ENCODE results near the gene ZNF845.
"Not testable (repeated sequence)": the region's sequence is repeated elsewhere in the genome, so short reads cannot be mapped to it uniquely, and the experiment has no call there.

Gene ZNF845

GRCh38 chr19:53388168-53388567 is 54.6 kb downstream of the ZNF845 start:
- no peak for DNase-seq

GRCh38 chr19:53388904-53389303 is 55.4 kb downstream of the ZNF845 start:
- DNase-seq, result no peak

DNA sequence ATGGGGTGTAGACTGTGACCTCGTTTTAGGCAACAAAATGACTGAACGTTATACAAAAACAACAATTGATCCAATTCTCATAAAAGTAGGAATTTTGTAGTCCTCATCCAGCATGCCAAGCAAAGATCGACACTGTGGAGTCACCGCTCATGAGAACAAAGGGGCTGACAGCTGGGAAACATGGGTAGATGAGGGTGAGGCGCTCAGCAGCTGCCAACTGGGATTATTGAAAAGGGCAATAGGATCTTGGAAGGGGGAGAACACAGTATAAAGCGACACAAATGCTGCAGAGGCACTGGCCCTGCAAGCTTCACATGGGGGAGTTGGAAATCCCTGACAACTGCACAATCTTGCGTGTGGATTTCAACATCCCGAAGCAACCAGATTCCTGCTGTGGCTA is 56.0 kb downstream of the ZNF845 start:
- no peak for DNase-seq

GRCh38 chr19:53389978-53390377 is 56.4 kb downstream of the ZNF845 start:
- no peak for DNase-seq

DNA sequence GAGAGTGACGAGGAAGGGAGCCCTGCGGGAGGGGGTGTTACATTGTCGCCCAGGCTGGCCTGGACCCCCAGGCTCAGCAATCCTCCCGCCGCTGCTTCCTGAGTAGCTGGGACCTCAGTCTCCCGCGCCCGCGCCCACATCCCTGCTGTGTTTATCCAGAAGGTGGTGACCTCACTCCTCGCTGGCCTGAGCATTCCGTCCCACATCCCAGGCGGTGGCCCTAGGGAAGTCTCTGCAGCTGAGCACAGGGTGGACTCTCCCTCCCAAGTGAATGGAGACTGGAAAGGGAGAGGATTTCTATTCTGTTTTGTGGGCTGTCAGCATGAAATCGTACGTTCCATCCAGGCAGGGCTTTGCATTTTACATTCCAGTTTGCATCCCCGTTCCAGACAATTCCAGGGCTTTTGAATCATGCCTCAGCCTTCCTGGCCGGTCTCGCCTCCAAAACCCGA is 61.0 kb downstream of the ZNF845 start:
- no peak for DNase-seq

GRCh38 chr19:53394974-53395839 is 61.7 kb downstream of the ZNF845 start, which contains the start of gene ZNF765:
ZNF765 (plus strand) TSS chr19:53395149; CDS start chr19:53398016, 2,867 bp downstream.
- DNase-seq, result peak; percentile 78 to 87

DNA sequence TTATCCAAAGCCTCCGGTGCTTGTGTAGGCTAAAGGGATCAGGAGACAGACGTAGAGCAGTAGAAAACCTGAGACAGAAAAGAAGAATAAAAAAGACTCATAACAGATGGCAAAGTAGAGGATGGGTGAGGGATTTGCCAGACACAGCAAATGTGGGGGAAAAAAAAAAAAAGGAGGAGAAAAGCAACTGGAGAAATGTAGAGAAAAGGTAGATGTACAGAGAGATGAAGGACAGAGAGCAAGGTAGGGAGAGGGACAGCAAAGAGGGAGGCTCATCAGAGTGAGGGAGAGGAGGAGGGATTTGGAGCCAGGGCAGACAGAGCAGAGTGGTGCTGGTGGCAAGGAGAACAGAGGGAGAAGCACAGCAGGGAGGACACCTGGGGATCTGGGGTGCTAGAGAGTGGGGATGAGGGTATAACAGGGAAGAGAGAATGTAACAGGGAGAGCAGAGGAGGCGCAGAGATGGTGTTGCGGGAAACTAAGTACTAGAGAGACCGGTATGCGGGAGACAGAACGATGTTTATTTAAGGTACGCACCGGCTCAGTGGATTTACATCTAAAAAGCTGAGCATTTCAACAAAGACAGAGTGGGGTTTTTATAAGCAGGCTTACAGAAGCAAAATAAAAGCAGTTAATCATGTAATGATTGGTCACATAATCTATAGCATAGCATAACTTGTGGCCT is 62.4 kb downstream of the ZNF845 start:
- DNase-seq, result not testable (repeated sequence)

- no peak for DNase-seq
These were observed 62.9 kb downstream of the ZNF845 start for GRCh38 chr19:53396525-53396868.

- not testable (repeated sequence) for DNase-seq
These were observed 64.4 kb downstream of the ZNF845 start for GRCh38 chr19:53397918-53398317.
